ENCODE measurements around the gene ZNF226.

- TF ChIP-seq CTCF (IDR thresholded peaks at IDR 0.05; ENCODE audit: low read depth, low read length) (no peak), MAX (IDR thresholded peaks at IDR 0.05; ENCODE audit: low read depth, low read length) (no peak)
Measured at GRCh38 chr19:44202470-44202869, 37.6 kb downstream of the ZNF226 start.

All from NB4 (cell line).